ENCODE measurements around the gene NPHP3.
"Not testable (repeated sequence)": the region's sequence is repeated elsewhere in the genome, so short reads cannot be mapped to it uniquely, and the experiment has no call there.

The NPHP3 gene

GRCh38 chr3:132641427-132641826, 80.8 kb downstream of the NPHP3 start:
- DNase-seq = not testable (repeated sequence)

GRCh38 chr3:132638706-132639105, 83.5 kb downstream of the NPHP3 start:
- no peak for DNase-seq

- DNase-seq = no peak
These were observed 84.6 kb downstream of the NPHP3 start for GRCh38 chr3:132637590-132637989.

GRCh38 chr3:132635052-132635451, 87.2 kb downstream of the NPHP3 start:
- DNase-seq = no peak
